Nephron progenitor cell (in vitro differentiated cells): ENCODE data around the gene ACBD4.

Experiments used
- DNase-seq: peaks from one replicate; pipeline ENCODE4 v3.0.0; 2021
- H3K27ac Mint-ChIP-seq: 2 replicates; pipeline ENCODE4 v1.8.0; 2021; ENCODE audit warnings: mild to moderate bottlenecking, moderate library complexity, mixed read lengths
- H3K27me3 Mint-ChIP-seq: 2 replicates; pipeline ENCODE4 v1.8.0; 2021; ENCODE audit warnings: mild to moderate bottlenecking, low read depth, mixed read lengths; ENCODE audit not compliant: poor library complexity
- H3K36me3 Mint-ChIP-seq: 2 replicates; pipeline ENCODE4 v1.8.0; 2021; ENCODE audit warnings: low read depth, mixed read lengths
- H3K4me1 Mint-ChIP-seq: 2 replicates; pipeline ENCODE4 v1.8.0; 2021; ENCODE audit warnings: mixed read lengths
- H3K4me3 Mint-ChIP-seq: 2 replicates; pipeline ENCODE4 v1.8.0; 2021; ENCODE audit warnings: mild to moderate bottlenecking, moderate library complexity, mixed read lengths
- H3K9me3 Mint-ChIP-seq: 2 replicates; pipeline ENCODE4 v1.8.0; 2021; ENCODE audit warnings: mild to moderate bottlenecking, moderate library complexity, mixed read lengths
- CTCF ChIP-seq: fragments of 200-600 bp; sonication (generic); IDR thresholded peaks from 2 replicates; pipeline ENCODE4 v1.5.0; 2021; ENCODE audit warnings: antibody characterized with exemption

Gene ACBD4

GRCh38 chr17:45111850-45112249 is 23.6 kb upstream of the ACBD4 start:
- H3K27me3 Mint-ChIP-seq: no peaks in the 10 kb centered on the region
- H3K9me3 Mint-ChIP-seq: no peaks in the 10 kb centered on the region

GRCh38 chr17:45112559-45113423 is 22.7 kb upstream of the ACBD4 start:
- DNase-seq: no peak
- TF ChIP-seq CTCF: no peak
- no peaks in the 10 kb centered on the region for H3K27me3 Mint-ChIP-seq
- peaks cover 68% of the 10 kb centered on the region for H3K4me1 Mint-ChIP-seq
- no peaks in the 10 kb centered on the region for H3K36me3 Mint-ChIP-seq
- H3K9me3 Mint-ChIP-seq: no peaks in the 10 kb centered on the region
- no peak overlapping the region for H3K27ac Mint-ChIP-seq
- H3K4me3 Mint-ChIP-seq: no peak overlapping the region

More at GRCh38 chr17:45111850-45112249, 23.6 kb upstream of the ACBD4 start:
- peak; percentile 57 for DNase-seq
- TF ChIP-seq CTCF: no peak
- Mint-ChIP-seq H3K4me3 (peak overlapping the region; percentile 36), H3K4me1 (peaks cover 60% of the 10 kb centered on the region), H3K36me3 (peaks cover 2% of the 10 kb centered on the region), H3K27ac (peak overlapping the region; percentile 79)

GRCh38 chr17:45113424-45113754 is 22.1 kb upstream of the ACBD4 start:
- H3K4me3 Mint-ChIP-seq: no peak overlapping the region
- H3K27ac Mint-ChIP-seq: no peak overlapping the region
- H3K4me1 Mint-ChIP-seq: peaks cover 68% of the 10 kb centered on the region
- H3K36me3 Mint-ChIP-seq: no peaks in the 10 kb centered on the region
- H3K9me3 Mint-ChIP-seq: no peaks in the 10 kb centered on the region
- no peak for DNase-seq
- no peaks in the 10 kb centered on the region for H3K27me3 Mint-ChIP-seq
- TF ChIP-seq CTCF: no peak

- TF ChIP-seq CTCF: no peak
- no peaks in the 10 kb centered on the region for H3K9me3 Mint-ChIP-seq
- H3K27ac Mint-ChIP-seq: peak overlapping the region; percentile 22
- DNase-seq: no peak
- no peak overlapping the region for H3K4me3 Mint-ChIP-seq
- no peaks in the 10 kb centered on the region for H3K27me3 Mint-ChIP-seq
- no peaks in the 10 kb centered on the region for H3K36me3 Mint-ChIP-seq
- peaks cover 69% of the 10 kb centered on the region for H3K4me1 Mint-ChIP-seq
Measured at GRCh38 chr17:45114117-45114932, 21.2 kb upstream of the ACBD4 start.

GRCh38 chr17:45115015-45115625 is 20.4 kb upstream of the ACBD4 start:
- H3K4me1 Mint-ChIP-seq: peaks cover 77% of the 10 kb centered on the region
- no peak for DNase-seq
- H3K27me3 Mint-ChIP-seq: no peaks in the 10 kb centered on the region

More at GRCh38 chr17:45115015-45115625, 20.4 kb upstream of the ACBD4 start:
- Mint-ChIP-seq H3K36me3 (no peaks in the 10 kb centered on the region), H3K4me3 (peak overlapping the region; percentile 8), H3K27ac (peak overlapping the region; percentile 87), H3K9me3 (no peaks in the 10 kb centered on the region)
- TF ChIP-seq CTCF: no peak
